ENCODE results near the gene BTBD19.
"Not testable (repeated sequence)": the region's sequence is repeated elsewhere in the genome, so short reads cannot be mapped to it uniquely, and the experiment has no call there.

The BTBD19 gene

GRCh38 chr1:44828003-44828651 lies 19.8 kb downstream of the BTBD19 start:
- no peak for DNase-seq (ENCODE audit: low spot score)

- DNase-seq (ENCODE audit: low spot score) = no peak
Observed at GRCh38 chr1:44828841-44829440, 20.6 kb downstream of the BTBD19 start.

- DNase-seq (ENCODE audit: low spot score) = no peak
Observed at GRCh38 chr1:44829506-44830384, 21.4 kb downstream of the BTBD19 start.

- no peak for DNase-seq (ENCODE audit: low spot score)
Observed at GRCh38 chr1:44830900-44831304, 22.6 kb downstream of the BTBD19 start.

GRCh38 chr1:44831516-44831915 lies 23.2 kb downstream of the BTBD19 start:
- no peak for DNase-seq (ENCODE audit: low spot score)

GRCh38 chr1:44832056-44832705 lies 23.9 kb downstream of the BTBD19 start:
- no peak for DNase-seq (ENCODE audit: low spot score)

GRCh38 chr1:44834328-44834727 lies 26.0 kb downstream of the BTBD19 start:
- DNase-seq (ENCODE audit: low spot score) = no peak

GRCh38 chr1:44835738-44836675 lies 27.7 kb downstream of the BTBD19 start:
- peak; percentile 86 for DNase-seq (ENCODE audit: low spot score)

- DNase-seq (ENCODE audit: low spot score) = not testable (repeated sequence)
Observed at GRCh38 chr1:44838294-44838693, 30.0 kb downstream of the BTBD19 start.

GRCh38 chr1:44839576-44839975 lies 31.3 kb downstream of the BTBD19 start:
- no peak for DNase-seq (ENCODE audit: low spot score)

GRCh38 chr1:44842486-44842861 lies 34.2 kb downstream of the BTBD19 start:
- no peak for DNase-seq (ENCODE audit: low spot score)

- DNase-seq (ENCODE audit: low spot score) = no peak
Observed at GRCh38 chr1:44842862-44843655, 34.7 kb downstream of the BTBD19 start, which contains the start of gene PTCH2. PTCH2 (minus strand) TSS chr1:44843253; CDS start chr1:44842932, 321 bp downstream.

GRCh38 chr1:44846985-44847384 lies 38.7 kb downstream of the BTBD19 start:
- no peak for DNase-seq (ENCODE audit: low spot score)

- no peak for DNase-seq (ENCODE audit: low spot score)
Observed at GRCh38 chr1:44847845-44848244, 39.5 kb downstream of the BTBD19 start.

- DNase-seq (ENCODE audit: low spot score) = no peak
Observed at GRCh38 chr1:44848456-44849181, 40.3 kb downstream of the BTBD19 start.

GRCh38 chr1:44849575-44850132 lies 41.3 kb downstream of the BTBD19 start:
- DNase-seq (ENCODE audit: low spot score) = no peak

- DNase-seq (ENCODE audit: low spot score) = no peak
Observed at GRCh38 chr1:44851308-44851707, 43.0 kb downstream of the BTBD19 start.

- no peak for DNase-seq (ENCODE audit: low spot score)
Observed at GRCh38 chr1:44853201-44853600, 44.9 kb downstream of the BTBD19 start.

GRCh38 chr1:44854970-44855369 lies 46.6 kb downstream of the BTBD19 start:
- no peak for DNase-seq (ENCODE audit: low spot score)

Measured in CD4-positive, alpha-beta T cell treated with Interleukin-6 at 100 ng/mL for 8 hours (primary cell).